ENCODE measurements around the gene NAPA.
"Not testable (repeated sequence)": the region's sequence is repeated elsewhere in the genome, so short reads cannot be mapped to it uniquely, and the experiment has no call there.

NAPA gene

GRCh38 chr19:47486220-47486619, 28.6 kb downstream of the NAPA start:
- not testable (repeated sequence) for DNase-seq

GRCh38 chr19:47485210-47485609, 29.7 kb downstream of the NAPA start:
- DNase-seq: no peak

- peak; percentile 65 to 98 (median 94) for DNase-seq
Observed at GRCh38 chr19:47483800-47484690, 30.8 kb downstream of the NAPA start, which contains the start of gene KPTN. Gene KPTN, minus strand, starts transcription at chr19:47484219. Its CDS starts 59 bp downstream, at chr19:47484160.

- DNase-seq: no peak
Observed at GRCh38 chr19:47483200-47483599, 31.7 kb downstream of the NAPA start.

- no peak for DNase-seq
Observed at GRCh38 chr19:47481460-47482052, 33.3 kb downstream of the NAPA start.

- DNase-seq: no peak
Observed at GRCh38 chr19:47480658-47481057, 34.2 kb downstream of the NAPA start.

- DNase-seq: no peak
Observed at GRCh38 chr19:47479701-47480503, 35.0 kb downstream of the NAPA start.

GRCh38 chr19:47476438-47476972, 38.4 kb downstream of the NAPA start:
- no peak for DNase-seq

GRCh38 chr19:47475465-47475864, 39.4 kb downstream of the NAPA start:
- DNase-seq: no peak

- DNase-seq: no peak
Observed at GRCh38 chr19:47473336-47473735, 41.5 kb downstream of the NAPA start.

GRCh38 chr19:47471733-47472457, 43.0 kb downstream of the NAPA start, which contains the start of gene SLC8A2:
Gene SLC8A2, minus strand, starts transcription at chr19:47471893. Its CDS starts 5,490 bp downstream, at chr19:47466403.
- peak in 7 of 14 donors; percentile 10 to 92 (median 29) for DNase-seq

GRCh38 chr19:47471381-47471732, 43.5 kb downstream of the NAPA start:
- no peak for DNase-seq

- no peak for DNase-seq
Observed at GRCh38 chr19:47470447-47471195, 44.2 kb downstream of the NAPA start.

GRCh38 chr19:47469719-47470118, 45.1 kb downstream of the NAPA start:
- DNase-seq: peak in 1 of 14 donors; percentile 79

- no peak for DNase-seq
Observed at GRCh38 chr19:47469363-47469700, 45.5 kb downstream of the NAPA start.

- no peak for DNase-seq
Observed at GRCh38 chr19:47467914-47468313, 46.9 kb downstream of the NAPA start.

- DNase-seq: no peak
Observed at GRCh38 chr19:47465957-47466356, 48.9 kb downstream of the NAPA start.

GRCh38 chr19:47464675-47465419, 50.0 kb downstream of the NAPA start:
- DNase-seq: no peak

GRCh38 chr19:47461876-47462275, 53.0 kb downstream of the NAPA start:
- DNase-seq: no peak

- DNase-seq: no peak
Observed at GRCh38 chr19:47459477-47459876, 55.4 kb downstream of the NAPA start.

GRCh38 chr19:47458672-47459071, 56.2 kb downstream of the NAPA start:
- DNase-seq: no peak

All from C1 segment of cervical spinal cord (tissue), 14 donors.